GM19372 (cell line): ENCODE data around the gene KCP.
"Not testable (repeated sequence)": the region's sequence is repeated elsewhere in the genome, so short reads cannot be mapped to it uniquely, and the experiment has no call there.

Experiments used
- ATAC-seq: cut with Tn5 transposase; IDR thresholded peaks from one replicate; pipeline ENCODE4 v1.9.1; 2021; ENCODE audit warnings: mild to moderate bottlenecking, low read depth, moderate library complexity; ENCODE audit not compliant: unreplicated experiment

Gene KCP

DNA sequence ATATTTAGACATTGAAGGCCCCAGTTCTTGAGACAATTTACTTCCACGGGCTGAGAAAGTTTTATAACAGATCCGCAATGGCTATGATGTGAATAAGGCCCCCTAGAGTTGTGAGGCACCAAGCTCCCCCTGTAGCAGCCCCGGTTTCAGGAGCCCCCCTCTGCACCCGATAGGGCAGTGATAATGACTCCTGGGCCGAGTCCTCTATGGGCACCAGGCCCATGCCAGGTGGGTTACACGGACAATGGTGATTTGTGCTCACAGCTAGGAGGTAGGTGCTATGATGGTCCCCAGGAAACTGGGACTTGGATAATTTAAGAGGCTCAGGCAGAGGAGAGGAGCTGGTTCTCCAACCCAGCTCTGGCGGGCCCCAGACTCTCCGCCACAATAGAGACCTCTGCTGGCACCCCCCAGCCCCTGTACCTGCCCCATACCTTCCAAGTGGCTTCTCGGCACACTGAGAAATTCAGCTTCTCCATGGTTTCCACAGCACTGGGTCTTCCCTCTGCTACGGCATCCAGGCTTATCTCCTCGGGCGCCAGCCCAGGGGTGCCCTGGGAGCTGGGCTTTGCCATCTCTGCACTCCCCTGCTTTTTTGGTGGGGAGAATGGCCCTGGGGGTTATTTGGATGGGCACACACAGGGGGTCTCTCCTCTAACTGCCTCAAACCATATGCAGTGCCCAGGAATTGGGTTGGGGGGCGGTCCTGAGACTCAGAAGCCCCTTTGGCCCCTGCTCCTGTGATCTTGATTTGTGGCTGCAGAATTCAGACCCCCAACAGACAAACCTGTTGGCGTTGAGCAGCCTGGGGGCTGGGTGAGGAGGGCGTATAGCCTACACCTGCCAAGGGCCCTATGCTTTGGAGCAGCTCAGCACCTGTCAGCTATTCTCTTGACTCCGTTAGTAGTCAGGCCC, 12.2 kb upstream of the KCP start:
- no peak for ATAC-seq

GRCh38 chr7:128921866-128922440, 11.4 kb upstream of the KCP start:
- no peak for ATAC-seq

DNA sequence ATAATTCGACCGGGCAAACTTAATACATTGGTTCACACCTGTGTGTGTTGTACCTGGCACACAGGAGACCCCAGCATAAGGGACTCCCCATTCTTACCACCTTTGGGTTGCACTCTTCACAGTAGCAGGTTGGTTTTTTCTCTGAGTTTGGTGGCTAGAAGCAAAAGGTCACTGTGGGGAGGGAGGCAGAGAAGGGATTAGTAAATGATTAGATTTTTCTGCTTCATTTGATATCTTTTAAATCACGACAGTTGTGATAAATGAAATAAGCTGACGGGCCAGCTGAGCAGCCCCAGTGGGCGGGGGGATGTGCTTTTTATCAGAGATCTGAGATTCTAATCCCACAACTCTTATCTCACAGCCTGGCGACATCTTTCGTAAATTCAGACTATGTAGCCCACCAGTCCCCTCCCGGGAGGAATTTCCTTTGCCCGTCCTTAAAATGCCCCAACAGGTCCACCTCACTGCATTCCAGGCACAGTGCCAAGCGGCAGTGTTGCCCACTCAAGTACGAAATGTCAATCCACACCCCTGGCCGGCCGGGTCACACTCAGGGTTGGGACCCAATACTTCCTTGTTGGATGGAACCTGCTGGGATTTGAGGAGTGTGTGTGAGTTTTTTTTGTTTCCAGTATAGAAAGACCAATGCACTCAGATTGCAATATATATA, 10.5 kb upstream of the KCP start:
- ATAC-seq = no peak

DNA sequence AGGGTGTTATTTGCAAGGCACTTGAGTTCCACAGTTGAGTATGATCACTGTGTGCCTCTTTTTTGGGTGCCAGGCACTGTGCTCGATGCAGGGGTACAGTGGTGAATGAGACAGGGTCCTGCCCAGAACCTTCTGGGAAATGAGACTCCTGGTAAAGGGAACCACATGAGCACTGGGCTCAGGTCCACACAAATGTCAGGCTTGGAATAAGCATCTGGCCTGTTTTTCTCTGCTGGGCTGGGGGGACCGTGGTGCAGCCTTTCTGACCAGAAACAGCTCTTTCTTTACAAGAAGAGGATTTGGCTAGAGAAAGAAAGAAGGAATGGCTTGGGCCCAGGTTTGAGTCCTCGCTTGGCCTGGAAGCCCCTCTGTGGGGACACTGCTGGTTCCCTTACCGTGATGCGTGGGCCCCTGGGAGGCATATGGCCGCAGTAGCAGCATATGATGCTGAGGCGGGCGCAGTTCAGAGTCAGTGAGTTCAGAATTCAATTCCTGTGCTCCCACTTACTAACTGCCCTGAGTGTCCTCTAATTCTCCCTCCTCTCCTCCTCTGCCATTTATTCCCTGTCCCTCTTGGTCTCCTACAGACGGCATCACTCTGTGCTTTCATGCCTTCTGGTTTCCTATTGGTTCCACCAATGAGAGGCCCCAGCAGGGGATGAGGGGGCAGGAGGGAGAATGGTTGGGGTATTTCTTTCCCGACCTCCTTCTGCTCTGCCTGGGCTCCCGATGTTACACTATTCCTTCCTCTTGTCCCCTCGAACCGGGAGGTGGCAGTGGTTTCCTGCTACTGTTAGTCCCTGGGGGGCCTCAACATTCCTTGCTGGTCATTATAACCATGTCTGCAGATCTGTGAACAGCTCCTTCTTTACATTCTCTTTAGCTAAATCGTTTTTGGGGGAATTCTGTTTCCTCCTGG, 9.6 kb upstream of the KCP start:
- no peak for ATAC-seq

GRCh38 chr7:128919241-128919640, 8.7 kb upstream of the KCP start:
- ATAC-seq = no peak

- no peak for ATAC-seq
Measured at GRCh38 chr7:128918016-128918665, 7.6 kb upstream of the KCP start.

GRCh38 chr7:128917122-128917521, 6.6 kb upstream of the KCP start:
- ATAC-seq = no peak

DNA sequence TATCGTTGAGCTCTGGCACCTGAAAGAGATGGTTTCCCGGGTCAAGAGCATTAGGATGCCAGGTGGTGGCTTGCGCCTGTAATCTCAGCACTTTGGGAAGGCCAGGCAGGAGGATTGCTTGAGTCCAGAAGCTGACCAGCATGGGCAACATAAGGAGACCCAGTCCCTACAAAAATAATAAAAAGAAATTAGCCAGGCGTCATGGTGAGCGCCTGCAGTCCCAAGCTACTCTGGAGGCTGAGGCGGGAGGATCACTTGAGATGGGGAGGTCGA, 6.1 kb upstream of the KCP start:
- ATAC-seq = no peak

- ATAC-seq = no peak
Measured at GRCh38 chr7:128915841-128916642, 5.5 kb upstream of the KCP start.

- ATAC-seq = no peak
Measured at GRCh38 chr7:128915271-128915819, 4.8 kb upstream of the KCP start.

DNA sequence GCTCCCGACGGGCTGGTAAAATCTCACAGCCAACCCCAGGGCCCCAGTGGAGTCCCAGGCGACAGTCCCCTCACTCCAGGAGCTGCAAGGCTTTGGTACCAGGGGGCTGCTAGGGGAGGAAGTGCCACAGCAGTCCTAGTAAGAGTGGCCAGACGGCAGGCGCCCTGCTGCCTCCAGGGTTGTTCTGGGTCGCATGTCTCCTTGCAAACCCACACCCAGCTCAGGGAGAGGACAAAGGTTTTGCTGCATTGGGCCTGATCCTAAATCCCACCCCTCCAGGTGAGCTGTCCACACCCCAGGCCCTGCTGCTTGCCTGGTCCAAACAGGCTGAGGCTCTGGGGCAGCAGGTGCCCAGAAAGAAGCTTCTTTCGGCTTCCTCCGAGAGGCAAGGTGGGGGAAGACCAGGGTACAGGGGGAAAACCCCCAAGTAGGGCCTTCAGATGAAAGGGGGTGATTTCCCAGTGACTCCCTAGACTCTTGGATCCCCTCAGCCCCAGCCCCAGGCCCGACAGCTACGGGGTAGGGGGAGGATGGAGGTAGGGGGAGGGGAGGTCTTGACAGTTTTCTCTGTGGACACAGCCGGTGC, 4.2 kb upstream of the KCP start:
- ATAC-seq = no peak

DNA sequence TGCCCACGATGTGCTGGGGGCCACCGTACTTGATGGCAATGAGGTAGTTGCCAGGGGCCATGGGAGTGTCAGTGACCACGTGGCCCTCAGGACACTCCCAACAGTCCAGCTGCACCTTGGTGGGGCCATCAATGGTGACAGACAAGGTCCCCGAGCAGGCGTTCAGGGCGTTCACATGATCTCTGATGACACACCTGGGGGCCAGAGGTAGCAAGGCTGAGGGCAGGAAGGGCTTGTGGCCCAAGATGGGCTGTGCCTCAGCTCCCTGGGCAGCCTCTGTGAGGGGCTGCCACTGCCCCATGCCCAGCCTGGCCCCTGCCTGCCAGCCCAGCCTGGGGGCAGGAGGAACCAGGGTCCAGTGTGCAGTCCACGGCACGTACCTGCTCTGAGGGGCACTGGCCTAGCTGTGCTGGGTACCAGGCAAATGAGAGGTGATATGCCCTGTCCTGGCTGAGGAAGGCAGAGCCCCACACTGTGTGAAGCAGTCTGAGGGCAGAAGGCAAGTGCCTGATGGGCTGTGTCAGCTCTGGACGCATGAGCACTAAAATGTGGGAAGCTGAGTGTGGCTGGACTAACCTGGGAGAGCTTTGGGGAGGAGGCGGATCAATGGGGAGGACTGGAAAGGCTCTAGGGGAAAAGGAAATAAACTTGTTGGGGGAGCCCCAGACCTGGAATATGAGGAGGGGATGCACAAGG, 3.5 kb upstream of the KCP start:
- no peak for ATAC-seq

DNA sequence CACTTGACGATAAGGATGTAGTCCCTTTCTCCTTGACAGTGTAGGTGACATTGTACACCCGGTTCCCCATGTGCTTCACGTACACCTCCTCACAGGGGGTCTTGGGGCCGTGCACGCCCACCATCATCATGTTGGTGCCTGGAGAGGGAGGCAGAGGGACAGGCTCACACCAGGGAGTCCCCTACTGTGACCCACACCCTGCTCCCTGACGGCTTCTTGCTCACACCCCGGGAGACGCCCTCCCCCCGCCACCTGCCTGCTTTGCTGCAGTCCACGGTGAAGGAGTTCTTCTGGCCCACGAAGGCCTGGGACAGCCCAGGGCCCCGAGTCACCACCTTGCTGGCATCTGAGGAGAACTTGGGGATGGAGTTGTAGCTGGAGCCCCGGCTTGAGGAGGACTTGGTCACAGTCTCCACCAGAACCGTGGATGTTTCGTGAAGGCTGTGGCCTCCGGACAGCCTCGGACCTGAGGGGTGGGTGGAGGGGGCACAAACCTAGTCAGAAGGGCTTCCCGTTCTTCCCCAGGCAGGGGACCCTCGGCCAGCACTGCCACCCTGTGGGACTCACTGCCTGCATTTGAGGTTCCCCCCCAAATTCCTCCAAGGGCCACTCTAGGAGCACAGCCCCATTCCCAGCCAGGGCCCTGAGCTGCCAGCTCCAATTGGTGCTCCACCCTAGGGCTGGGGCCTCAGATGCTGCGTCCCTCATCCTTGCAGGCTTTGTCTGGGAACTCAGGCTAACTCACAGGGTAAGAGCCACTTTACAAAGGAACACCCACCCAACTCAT, 2.4 kb upstream of the KCP start:
- not testable (repeated sequence) for ATAC-seq

DNA sequence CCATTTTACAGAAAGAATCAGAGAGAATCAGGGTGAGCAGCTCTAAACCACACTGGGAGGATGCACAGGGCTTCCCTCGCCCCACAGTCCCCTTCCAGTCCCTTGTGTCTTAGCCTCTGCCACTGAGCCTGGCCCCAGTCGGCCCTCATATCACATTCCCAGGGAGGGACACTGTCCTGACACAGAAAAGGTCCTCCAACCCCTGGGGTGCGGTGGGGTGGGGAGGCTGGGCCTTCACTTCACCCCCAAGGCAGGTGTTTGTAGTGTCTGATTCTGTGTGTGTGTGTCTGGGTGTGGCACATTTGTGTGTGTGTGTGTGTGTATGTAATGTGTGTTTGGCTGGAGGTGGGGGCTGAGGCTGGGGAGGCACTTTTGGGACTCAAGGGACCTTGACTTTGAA, 1.8 kb upstream of the KCP start:
- no peak for ATAC-seq

- no peak for ATAC-seq
Measured at GRCh38 chr7:128911423-128912031, 1.0 kb upstream of the KCP start.

DNA sequence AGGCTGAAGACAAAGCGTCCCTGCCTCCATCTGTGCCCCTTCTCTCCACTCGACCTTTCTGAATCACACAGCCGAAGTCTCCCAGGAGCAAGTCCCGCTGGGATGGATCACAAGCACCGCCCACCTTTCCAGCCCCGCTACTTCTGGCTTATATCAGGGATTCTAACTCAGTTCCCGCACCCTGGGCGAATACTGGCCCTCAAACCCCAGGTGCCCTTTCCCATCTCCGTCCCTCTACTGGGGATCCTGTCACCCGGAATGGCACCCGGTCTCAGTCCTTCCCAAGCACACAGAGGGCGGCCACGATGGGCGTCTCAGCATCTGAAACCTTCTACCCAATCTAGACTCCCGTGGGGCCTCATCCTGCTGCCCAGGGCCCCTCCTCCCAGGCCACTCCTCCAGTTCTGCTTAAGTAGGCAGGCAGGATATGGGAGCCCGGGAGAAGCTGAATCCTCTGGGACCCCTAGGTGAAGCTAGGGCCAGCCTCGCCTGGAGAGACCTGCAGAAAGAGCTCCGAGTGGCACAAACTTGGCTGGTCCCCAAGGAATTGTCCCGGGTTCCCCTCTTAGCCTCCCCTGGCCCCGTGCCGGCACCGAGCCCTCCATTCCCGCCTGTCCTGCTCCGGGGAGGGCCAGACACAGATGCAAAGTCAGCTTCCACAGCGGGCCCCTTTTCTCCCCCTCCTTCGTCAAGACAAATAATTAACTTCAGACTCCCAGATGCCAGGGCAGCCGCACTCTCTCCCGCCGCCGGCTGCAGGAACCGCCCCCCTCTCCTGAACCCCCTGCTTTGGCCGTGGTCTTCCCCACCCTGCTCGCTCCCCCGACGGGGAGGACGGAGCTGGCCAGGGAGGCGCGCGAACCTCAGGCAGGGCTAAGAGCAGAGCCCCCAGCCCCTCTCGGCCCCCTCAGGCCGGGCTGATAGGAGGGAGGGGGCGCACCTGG, 612 bp downstream of the KCP start:
- no peak for ATAC-seq
